Fibroblast of the conjunctiva (primary cell): ENCODE results near the gene SMAD7.

Source experiments
- DNase-seq: peaks from one replicate; pipeline ENCODE4 v3.0.0-alpha.2; 2010; ENCODE audit warnings: low read depth

Gene SMAD7

GRCh38 chr18:48893608-48894600 is 56.9 kb downstream of the SMAD7 start:
- no peak for DNase-seq

DNA sequence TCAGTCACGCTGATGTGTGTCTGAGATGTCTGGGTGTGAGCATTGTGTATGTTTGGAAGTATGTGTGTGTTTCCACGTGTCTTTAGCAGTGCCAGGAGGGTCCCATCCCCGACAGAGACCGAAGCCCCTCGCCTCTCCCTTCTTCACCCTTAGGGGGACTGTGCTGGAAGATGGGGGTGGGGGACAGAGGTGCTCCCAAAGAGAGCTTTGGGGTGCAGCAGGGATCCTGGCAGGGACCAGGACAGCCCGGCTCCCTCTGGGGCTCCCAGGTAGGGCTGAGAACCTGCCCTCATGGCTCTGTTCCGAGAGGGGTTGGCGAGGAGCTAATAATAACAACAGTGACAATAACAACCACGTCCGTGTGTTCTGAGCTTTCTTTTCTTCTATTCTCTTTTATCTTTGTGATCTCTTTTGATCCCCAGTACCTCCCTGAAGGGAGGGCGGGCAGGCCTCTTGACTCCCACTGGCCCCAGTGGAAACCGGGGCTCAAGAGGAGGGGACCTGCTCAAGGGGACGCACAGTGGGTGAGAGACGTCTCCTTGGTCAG is 57.6 kb downstream of the SMAD7 start:
- no peak for DNase-seq

GRCh38 chr18:48892146-48892855 is 58.5 kb downstream of the SMAD7 start:
- DNase-seq = no peak

- no peak for DNase-seq
Measured at GRCh38 chr18:48891721-48892120, 59.0 kb downstream of the SMAD7 start.

DNA sequence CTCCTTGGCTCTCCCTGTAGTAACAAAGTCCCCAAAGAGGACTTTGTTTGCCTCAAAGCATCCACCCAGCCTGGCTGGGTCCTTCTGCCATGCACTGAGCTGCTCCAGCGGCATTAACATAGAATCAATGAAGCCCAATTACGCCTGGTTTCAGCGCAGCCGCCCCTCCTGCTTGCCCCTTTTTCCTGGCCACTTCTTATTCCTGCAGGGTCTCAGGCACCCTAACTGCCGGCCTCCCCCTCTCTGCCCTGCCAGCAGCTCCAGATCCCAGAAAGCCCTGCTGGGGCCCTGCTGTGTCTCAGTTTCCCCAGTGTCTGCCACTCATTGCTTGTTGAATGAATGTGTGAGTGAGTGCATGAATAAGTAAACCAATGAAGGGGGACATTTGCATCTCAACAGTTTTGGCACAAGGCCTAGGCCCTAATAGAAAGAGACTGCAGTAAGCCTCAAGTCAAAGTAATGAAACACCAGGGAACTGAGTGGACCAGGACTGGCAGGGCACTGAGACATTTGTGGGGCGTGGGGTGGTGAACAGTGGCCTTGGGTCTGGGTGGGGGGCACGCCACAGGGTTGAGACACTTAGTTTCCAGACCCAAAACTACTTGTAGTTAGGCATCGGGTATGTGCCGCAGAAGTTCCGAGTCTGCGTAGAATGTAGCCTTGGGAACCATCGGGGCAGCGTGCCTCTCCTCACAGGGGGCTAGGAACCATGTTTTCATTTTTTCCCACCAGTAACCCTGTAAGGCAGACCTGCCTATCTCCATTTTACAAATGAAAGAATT is 60.6 kb downstream of the SMAD7 start:
- DNase-seq = no peak

DNA sequence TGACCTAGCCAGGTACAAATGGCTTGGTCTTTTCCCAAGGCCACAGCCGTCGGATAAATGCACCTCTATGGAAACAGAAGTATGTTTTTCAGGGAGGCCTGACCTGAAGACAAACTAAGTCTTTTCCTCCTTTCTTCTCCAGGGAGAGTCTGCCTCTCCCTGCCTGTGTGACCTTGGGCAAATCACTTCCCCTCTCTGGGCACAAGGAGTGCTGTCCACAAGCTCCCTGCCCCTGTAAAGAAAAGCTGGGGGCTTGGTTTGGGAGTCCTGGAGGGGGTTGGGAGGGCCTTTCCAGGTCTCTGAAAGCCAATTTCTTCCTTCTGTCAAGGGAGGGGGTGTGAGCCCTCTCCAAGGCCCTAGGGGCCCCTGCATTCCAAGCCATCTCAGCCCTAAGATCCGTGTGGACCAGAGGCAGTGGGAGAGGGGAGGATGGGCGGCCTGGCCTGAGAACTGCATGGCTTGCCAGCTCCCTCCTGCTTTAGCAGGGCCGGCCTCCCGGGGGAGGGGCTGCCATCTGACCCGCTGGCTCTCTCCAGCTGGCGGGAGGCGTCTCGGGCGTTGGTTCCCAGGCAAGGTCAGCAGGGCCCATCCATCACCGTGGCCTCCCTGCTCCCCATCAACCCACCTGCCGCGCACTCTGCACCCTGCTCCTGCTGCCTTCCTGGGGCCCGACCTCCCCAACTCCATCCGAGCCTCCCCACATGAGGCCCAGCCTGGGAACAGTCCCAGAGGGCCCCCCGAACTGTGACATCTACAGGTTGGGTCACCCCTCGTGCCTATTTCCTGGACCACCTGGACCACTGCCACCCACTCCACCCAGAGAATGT is 61.4 kb downstream of the SMAD7 start:
- no peak for DNase-seq

GRCh38 chr18:48888773-48889080 is 62.0 kb downstream of the SMAD7 start:
- DNase-seq = no peak

- DNase-seq = no peak
Measured at GRCh38 chr18:48887905-48888772, 62.6 kb downstream of the SMAD7 start.

DNA sequence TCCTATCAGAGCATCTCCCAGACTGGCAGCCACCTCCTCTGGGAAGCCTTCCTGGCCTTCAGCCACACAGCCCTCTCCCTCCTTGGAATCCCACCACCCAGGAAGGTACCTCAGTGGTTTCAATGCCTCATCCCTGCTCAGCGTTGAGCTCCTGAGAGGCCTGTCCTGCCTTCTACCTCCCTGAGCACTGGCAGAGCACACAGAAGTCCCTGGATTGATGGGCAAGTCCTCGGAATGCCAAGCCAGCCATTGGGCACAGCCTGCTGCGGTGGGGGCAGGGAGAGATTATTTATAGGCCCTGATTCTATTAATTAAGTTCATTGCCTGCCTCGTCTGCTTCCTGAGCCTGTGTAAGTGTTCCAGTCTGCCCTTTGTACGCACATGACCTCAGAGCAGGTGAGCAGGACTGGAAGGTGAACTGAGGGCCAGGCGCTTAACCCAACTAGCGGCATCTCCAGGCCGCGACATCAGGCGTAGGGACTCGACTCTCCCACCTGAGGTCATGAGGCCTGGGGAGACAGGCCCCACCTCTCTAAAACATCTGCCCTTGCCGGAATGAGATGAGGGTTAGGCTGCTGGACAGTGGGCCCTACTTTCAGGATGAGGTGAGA is 63.4 kb downstream of the SMAD7 start:
- no peak for DNase-seq

GRCh38 chr18:48886520-48887293 is 64.1 kb downstream of the SMAD7 start:
- no peak for DNase-seq

DNA sequence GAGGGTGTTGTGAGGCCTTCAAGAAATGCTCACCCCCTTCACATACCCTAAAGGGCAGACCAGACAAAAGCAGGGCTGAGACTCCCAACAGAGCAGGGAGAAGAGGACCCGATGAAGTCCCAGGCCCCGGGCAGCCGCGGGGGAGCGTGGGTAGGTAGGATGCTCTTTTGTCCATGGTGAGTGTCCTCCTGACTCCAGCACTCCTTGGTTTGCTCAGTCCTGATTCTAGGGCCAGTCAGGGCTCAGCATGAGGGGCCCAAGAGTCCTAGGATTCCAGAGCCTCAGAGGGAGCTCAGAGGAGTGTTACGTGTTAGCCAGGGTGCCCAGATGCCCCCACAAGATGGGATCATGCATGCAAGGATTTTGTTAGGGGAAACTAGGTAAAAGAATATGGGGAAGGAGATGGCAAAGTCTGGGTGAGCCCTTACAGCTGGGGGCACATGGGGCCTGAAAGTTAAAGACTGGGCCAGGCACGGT is 64.8 kb downstream of the SMAD7 start:
- no peak for DNase-seq

DNA sequence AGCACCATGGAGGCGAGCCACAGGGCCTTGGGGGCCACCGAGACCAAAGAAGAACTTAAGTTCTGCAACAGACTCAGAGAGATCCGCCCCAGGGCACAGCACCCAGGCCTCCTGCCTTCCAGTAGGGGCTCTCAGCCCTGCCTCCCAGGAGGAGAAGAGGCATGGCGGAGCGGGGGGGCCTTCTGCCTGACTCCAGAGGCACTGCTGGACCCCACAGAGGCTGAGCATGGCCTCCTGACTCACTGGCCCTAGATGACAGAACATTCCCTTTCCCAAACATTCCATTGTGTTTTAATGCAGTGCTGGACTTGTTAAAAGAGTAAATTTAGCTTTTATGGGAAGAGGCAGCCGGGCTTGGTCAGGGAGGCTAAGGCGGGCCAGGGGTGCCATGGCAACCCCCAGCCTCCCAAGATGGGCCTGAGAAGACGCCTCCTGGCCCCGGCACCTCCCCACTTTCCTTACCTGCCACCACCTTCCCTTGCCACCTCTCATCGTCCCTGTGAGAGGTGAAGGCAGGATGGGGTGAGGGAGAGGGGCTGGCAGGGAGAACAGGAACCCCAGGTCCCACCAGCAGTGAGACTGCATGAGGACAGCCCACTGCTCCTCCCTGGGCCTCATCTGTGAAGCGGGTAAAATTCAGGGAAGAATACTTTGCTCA is 65.4 kb downstream of the SMAD7 start:
- DNase-seq = no peak

GRCh38 chr18:48884771-48885170 is 66.0 kb downstream of the SMAD7 start:
- DNase-seq = no peak

- DNase-seq = no peak
Measured at GRCh38 chr18:48884306-48884705, 66.5 kb downstream of the SMAD7 start.

- DNase-seq = no peak
Measured at GRCh38 chr18:48882379-48882778, 68.4 kb downstream of the SMAD7 start.

DNA sequence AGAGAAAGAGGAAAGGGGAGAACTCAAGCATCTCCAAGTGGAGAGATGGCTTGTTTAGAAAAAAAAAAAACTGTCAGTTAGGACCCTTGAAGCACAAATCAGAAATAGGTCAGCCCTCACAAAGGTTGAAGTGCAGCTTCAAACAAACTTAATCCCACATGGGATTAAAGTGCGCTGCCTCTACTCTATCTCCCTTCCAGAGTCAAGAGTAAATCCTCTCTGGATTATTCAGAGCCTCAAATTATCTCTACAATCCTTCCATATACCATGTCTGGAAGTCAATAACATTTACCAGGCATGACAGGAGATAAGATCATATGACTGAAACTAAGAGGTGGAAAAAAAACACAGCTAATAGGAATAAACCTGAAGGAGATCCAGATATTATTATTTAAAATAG is 69.8 kb downstream of the SMAD7 start:
- DNase-seq = no peak

DNA sequence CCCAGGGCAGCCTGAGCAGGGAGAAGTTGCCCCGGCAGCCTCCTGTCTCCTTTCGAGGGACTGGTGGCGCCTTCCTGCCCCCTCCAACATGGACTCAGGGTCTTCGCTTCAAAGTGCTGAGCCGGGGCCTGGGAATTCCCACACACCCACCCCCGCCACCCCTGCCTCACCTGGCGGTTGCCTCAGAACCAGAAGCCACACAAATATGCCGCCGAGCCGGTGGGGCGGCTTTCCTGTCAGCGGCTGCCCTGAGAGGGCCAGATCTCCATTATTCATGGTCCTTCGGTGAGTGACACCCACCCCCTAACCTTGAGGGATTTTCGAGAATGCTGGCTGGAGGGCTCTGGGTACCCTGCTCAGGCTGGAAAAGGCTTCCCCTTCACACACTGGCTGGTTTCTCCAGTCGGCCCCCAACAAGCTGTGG is 71.7 kb downstream of the SMAD7 start:
- no peak for DNase-seq

DNA sequence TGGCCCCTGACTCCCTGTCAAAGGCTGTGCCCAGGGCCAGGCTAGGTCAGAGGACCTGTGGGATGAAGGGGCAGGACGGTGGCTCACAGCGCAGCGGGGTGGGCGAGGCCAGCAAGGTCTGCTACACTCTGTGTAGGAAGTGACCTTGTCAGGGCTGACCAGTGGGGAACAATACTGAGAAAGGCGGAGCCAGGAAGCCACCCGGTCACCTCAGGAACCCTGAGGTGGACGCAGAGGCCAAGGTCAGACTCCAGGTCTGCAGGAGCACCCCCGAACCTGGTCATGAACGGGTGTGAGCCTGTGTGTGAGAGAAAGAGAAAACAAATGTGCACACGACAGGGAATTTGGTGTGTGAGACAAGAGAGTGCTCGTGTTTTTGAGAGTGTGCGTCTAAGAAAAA is 72.3 kb downstream of the SMAD7 start:
- no peak for DNase-seq
